H1 (cell line): Measurements from ENCODE around the gene FAM227B.

Experiments
- CTCF ChIP-seq, 3 experiments: IDR thresholded peaks; 1 replicate in 2 of 3; 2 replicates in 1 of 3; pipeline versions ENCODE4 v1.5.1 to v1.6.1; 2011; ENCODE audit warnings: low read length in 3 of 3, mild to moderate bottlenecking in 3 of 3, inconsistent platforms in 2 of 3, low read depth in 1 of 3, moderate library complexity in 1 of 3; ENCODE audit not compliant: insufficient read depth in 1 of 3; ENCODE audit errors: control extremely low read depth in 1 of 3
- KDM1A ChIP-seq: fragments of 200-600, 300-600 bp; sonication (generic); IDR thresholded peaks from 2 replicates; pipeline ENCODE4 v1.7.1; 2016; ENCODE audit warnings: mild to moderate bottlenecking, low read length, borderline replicate concordance
- POLR2A ChIP-seq, 2 experiments: IDR thresholded peaks; 1 replicate in 1 of 2; 2 replicates in 1 of 2; pipeline ENCODE4 v1.6.1; 2011; ENCODE audit warnings: low read depth in 2 of 2, low read length in 2 of 2, mild to moderate bottlenecking in 2 of 2; ENCODE audit errors: control extremely low read depth in 1 of 2
- RBBP5 ChIP-seq: IDR thresholded peaks from 2 replicates; pipeline ENCODE4 v1.7.1; 2012; ENCODE audit warnings: low read depth, mild to moderate bottlenecking, inconsistent platforms, low read length, moderate library complexity, borderline replicate concordance

GRCh38 chr15:49438962-49439631, 181.5 kb downstream of the FAM227B start:
- TF ChIP-seq RBBP5: no peak
- TF ChIP-seq POLR2A (IDR thresholded peaks at IDR 0.05; ENCODE audit: control extremely low read depth in 1 of 2, low read depth in 2 of 2, low read length in 2 of 2): no peak
- no peak for TF ChIP-seq KDM1A
- no peak for TF ChIP-seq CTCF (IDR thresholded peaks at IDR 0.05; ENCODE audit: control extremely low read depth in 1 of 3, insufficient read depth in 1 of 3, low read depth in 1 of 3, low read length in 3 of 3)
